MCF 10A (cell line): ENCODE measurements around the gene LKAAEAR1. TPM values are rescaled to one million over a fixed set of nuclear protein-coding genes. Genes with fewer than 3 reads are reported as not detected.
A peak's percentile ranks its signal among the peaks of the same experiment; 100 is the strongest.
"Not testable (repeated sequence)": the region's sequence is repeated elsewhere in the genome, so short reads cannot be mapped to it uniquely, and the experiment has no call there.

Experiments used
- BruUV-seq: library from RNA; stranded (reverse); fragments of 400-500 nt; replicated peaks from 2 replicates; lab custom pipeline; 2021; lab: Mats Ljungman, UMichigan
- CTCF ChIA-PET: fragments of 300-600 bp; sonication (Branson Sonifier 250); formaldehyde crosslinking; extraction: SDS; loops from one replicate; lab custom pipeline; 2021; ENCODE audit warnings: antibody characterized with exemption, inconsistent platforms; lab: Yijun Ruan, JAX
- POLR2A ChIA-PET: fragments of 300-600, 350-650 bp; sonication (Branson Sonifier 250); formaldehyde crosslinking; extraction: SDS; loops from one replicate; lab custom pipeline; 2020; ENCODE audit warnings: antibody characterized with exemption, inconsistent platforms; lab: Yijun Ruan, JAX
- DNase-seq: peaks from one replicate; pipeline ENCODE4 v3.0.0-alpha.2; 2018; ENCODE audit not compliant: unreplicated experiment
- H3K27ac Mint-ChIP-seq: one replicate; pipeline ENCODE4 v1.8.0; 2022; ENCODE audit warnings: mild to moderate bottlenecking, low read depth, mixed read lengths; ENCODE audit not compliant: unreplicated experiment
- H3K27me3 Mint-ChIP-seq: one replicate; pipeline ENCODE4 v1.8.0; 2022; ENCODE audit warnings: mixed read lengths; ENCODE audit not compliant: insufficient read depth, unreplicated experiment
- H3K36me3 Mint-ChIP-seq: one replicate; pipeline ENCODE4 v1.8.0; 2022; ENCODE audit warnings: mild to moderate bottlenecking, moderate library complexity, mixed read lengths; ENCODE audit not compliant: insufficient read depth, unreplicated experiment
- H3K4me1 Mint-ChIP-seq: one replicate; pipeline ENCODE4 v1.8.0; 2022; ENCODE audit warnings: mixed read lengths; ENCODE audit not compliant: insufficient read depth, unreplicated experiment
- H3K4me3 Mint-ChIP-seq: one replicate; pipeline ENCODE4 v1.8.0; 2022; ENCODE audit warnings: mild to moderate bottlenecking, moderate library complexity, mixed read lengths; ENCODE audit not compliant: unreplicated experiment
- H3K9me3 Mint-ChIP-seq: one replicate; pipeline ENCODE4 v1.8.0; 2022; ENCODE audit warnings: mixed read lengths; ENCODE audit not compliant: unreplicated experiment
- CTCF ChIP-seq: fragments of 200-600 bp; IDR thresholded peaks from one replicate; pipeline ENCODE4 v1.8.0; 2022; ENCODE audit warnings: antibody characterized with exemption, mild to moderate bottlenecking; ENCODE audit not compliant: unreplicated experiment
- intact Hi-C: fragments of 100-400 bp; cut with micrococcal nuclease; formaldehyde crosslinking; loops from 2 replicates; pipeline ENCODE4 v1.14.1; 2022
- total RNA-seq: library from RNA; stranded (reverse); gene quantifications from 2 replicates; pipeline ENCODE4 v1.2.3, GENCODE V29; 2022

The LKAAEAR1 gene
- total RNA-seq, 1 experiment from 2014 or later = not detected

- no peak overlapping the region for H3K4me3 Mint-ChIP-seq
- peaks cover 8% of the 10 kb centered on the region for H3K9me3 Mint-ChIP-seq
- POLR2A ChIA-PET = no interaction called here
- no peaks in the 10 kb centered on the region for H3K4me1 Mint-ChIP-seq
- intact Hi-C loops = no loop called here
- no peak for DNase-seq
- H3K27ac Mint-ChIP-seq = no peak overlapping the region
- CTCF ChIA-PET = interaction anchor here (0.6 to 1.0 kb wide), 2 partner anchors 9 to 27 kb away, joined by 3 read pairs; no protein-coding TSS in a partner anchor
- no peak for TF ChIP-seq CTCF
- BruUV-seq = no TSS peak
- no peaks in the 10 kb centered on the region for H3K36me3 Mint-ChIP-seq
- peaks cover 25% of the 10 kb centered on the region for H3K27me3 Mint-ChIP-seq
These were observed 8.2 kb upstream of the LKAAEAR1 start for GRCh38 chr20:64092258-64093012.

- intact Hi-C loops = no loop called here
- no peak for TF ChIP-seq CTCF
- Mint-ChIP-seq H3K4me1 (peaks cover 2% of the 10 kb centered on the region), H3K27me3 (peaks cover 25% of the 10 kb centered on the region), H3K4me3 (no peak overlapping the region), H3K36me3 (no peaks in the 10 kb centered on the region), H3K9me3 (peaks cover 4% of the 10 kb centered on the region), H3K27ac (peak overlapping the region; percentile 64)
- POLR2A ChIA-PET = no interaction called here
- no peak for DNase-seq
- BruUV-seq = no TSS peak
- CTCF ChIA-PET = interaction anchor here (0.6 to 1.0 kb wide), 3 partner anchors 10 to 53 kb away, joined by 3 read pairs; no protein-coding TSS in a partner anchor
These were observed 7.6 kb upstream of the LKAAEAR1 start for GRCh38 chr20:64091770-64092169.

- BruUV-seq = no TSS peak
- H3K4me1 Mint-ChIP-seq = peaks cover 5% of the 10 kb centered on the region
- ChIA-PET POLR2A (no interaction called here), CTCF (interaction anchor here (0.6 to 1.0 kb wide), 2 partner anchors 10 to 52 kb away, joined by 3 read pairs; no protein-coding TSS in a partner anchor)
- TF ChIP-seq CTCF = no peak
- intact Hi-C loops = no loop called here
- no peak overlapping the region for H3K4me3 Mint-ChIP-seq
- peak overlapping the region; percentile 64 for H3K27ac Mint-ChIP-seq
- H3K9me3 Mint-ChIP-seq = no peaks in the 10 kb centered on the region
- H3K27me3 Mint-ChIP-seq = peaks cover 25% of the 10 kb centered on the region
- no peak for DNase-seq
- no peaks in the 10 kb centered on the region for H3K36me3 Mint-ChIP-seq
These were observed 7.1 kb upstream of the LKAAEAR1 start for GRCh38 chr20:64091340-64091739.

- peaks cover 5% of the 10 kb centered on the region for H3K4me1 Mint-ChIP-seq
- TF ChIP-seq CTCF = no peak
- no peak overlapping the region for H3K27ac Mint-ChIP-seq
- H3K27me3 Mint-ChIP-seq = peaks cover 25% of the 10 kb centered on the region
- H3K4me3 Mint-ChIP-seq = no peak overlapping the region
- H3K36me3 Mint-ChIP-seq = no peaks in the 10 kb centered on the region
- intact Hi-C loops = no loop called here
- ChIA-PET POLR2A (no interaction called here), CTCF (no interaction called here)
- no TSS peak for BruUV-seq
- H3K9me3 Mint-ChIP-seq = no peaks in the 10 kb centered on the region
- no peak for DNase-seq
These were observed 6.0 kb upstream of the LKAAEAR1 start for GRCh38 chr20:64090165-64090564.

GRCh38 chr20:64088586-64088985 lies 4.4 kb upstream of the LKAAEAR1 start:
- CTCF ChIA-PET, H3K4me3 Mint-ChIP-seq, H3K4me1 Mint-ChIP-seq, POLR2A ChIA-PET, intact Hi-C loops, H3K9me3 Mint-ChIP-seq, BruUV-seq, H3K36me3 Mint-ChIP-seq, H3K27ac Mint-ChIP-seq, DNase-seq: not testable (repeated sequence)
- H3K27me3 Mint-ChIP-seq = peaks cover 25% of the 10 kb centered on the region

- H3K4me1 Mint-ChIP-seq, intact Hi-C loops, BruUV-seq, H3K27ac Mint-ChIP-seq, H3K9me3 Mint-ChIP-seq, H3K36me3 Mint-ChIP-seq, DNase-seq, H3K4me3 Mint-ChIP-seq: not testable (repeated sequence)
- ChIA-PET CTCF (interaction anchor here (8.9 kb wide), 1 partner anchor 33 kb away, joined by 93 read pairs; no protein-coding TSS in a partner anchor), POLR2A (interaction anchor here (0.7 to 0.8 kb wide), 2 partner anchors 34 to 832 kb away, joined by 3 read pairs; no protein-coding TSS in a partner anchor)
- peaks cover 25% of the 10 kb centered on the region for H3K27me3 Mint-ChIP-seq
These were observed 3.1 kb upstream of the LKAAEAR1 start for GRCh38 chr20:64087226-64087825.
